Measurements from ENCODE around the gene COL17A1. TPM values are rescaled to one million over a fixed set of nuclear protein-coding genes. Genes with fewer than 3 reads are reported as not detected.

The COL17A1 gene
- total RNA-seq, result not detected in 2 replicates

DNA sequence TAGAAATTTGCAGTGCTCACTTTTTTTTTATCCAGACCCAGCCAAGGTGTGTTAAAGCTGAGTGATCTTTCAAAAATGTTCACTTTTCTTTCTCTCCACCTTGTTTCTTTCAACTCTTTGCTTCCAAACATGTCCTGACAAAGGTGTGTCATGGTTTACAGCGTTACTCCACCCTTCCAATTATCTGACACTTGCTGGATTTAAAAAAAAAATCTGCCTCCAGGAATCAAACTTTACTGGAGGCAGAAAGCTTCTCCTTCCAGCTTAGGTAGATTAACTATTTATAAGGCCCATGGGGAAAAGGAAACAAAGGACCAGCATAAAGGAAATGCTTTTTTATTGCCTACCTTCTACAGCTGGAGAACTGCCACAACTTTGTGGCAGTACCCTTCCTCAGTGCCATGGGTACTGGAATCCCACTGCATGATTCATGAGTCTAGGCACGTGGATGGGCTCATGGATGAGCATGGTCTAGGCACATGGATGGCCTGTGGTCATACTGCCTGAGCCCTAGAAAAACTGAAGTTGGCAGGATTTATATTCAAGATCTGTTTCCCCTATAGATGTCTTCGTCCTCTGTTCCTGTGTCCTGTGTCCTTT lies at the start of gene COL17A1:
TSS of gene COL17A1 (minus strand) at position 80 of the 600 bp plus-strand sequence. CDS start 5,207 bp downstream, outside the sequence.
- no peak for DNase-seq
- Mint-ChIP-seq H3K4me1 (no peaks in the 10 kb centered on the region), H3K4me3 (no peak within 1 kb of the TSS), H3K27me3 (peaks cover 7% of the 10 kb centered on the region), H3K9me3 (no peaks in the 10 kb centered on the region), H3K27ac (no peak within 1 kb of the TSS), H3K36me3 (ENCODE audit: low read depth) (no peaks in the 10 kb centered on the region)
- intact Hi-C loops (cut with micrococcal nuclease), result no loop called here

DNA sequence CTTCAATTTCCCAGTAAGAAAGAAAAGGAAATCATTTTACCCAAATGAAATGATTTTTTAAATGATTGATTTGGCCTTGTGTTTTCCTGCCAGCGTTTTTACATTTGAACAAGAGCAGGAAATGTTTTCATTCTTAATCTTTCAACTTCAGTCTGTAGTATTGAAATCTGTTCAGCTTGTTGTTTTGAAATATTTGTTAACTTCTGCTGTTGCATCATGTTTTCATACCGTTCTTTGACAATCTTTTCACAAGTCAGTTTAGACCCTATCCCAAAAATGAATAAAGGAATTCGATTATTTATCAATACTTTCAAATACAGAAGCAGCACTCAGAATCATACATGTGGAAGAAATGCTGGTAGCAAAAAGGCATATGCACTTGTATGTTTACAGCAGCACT lies 44.4 kb upstream of the COL17A1 start:
- Mint-ChIP-seq H3K4me1 (peaks cover 11% of the 10 kb centered on the region), H3K27me3 (peaks cover 25% of the 10 kb centered on the region), H3K36me3 (ENCODE audit: low read depth) (peaks cover 14% of the 10 kb centered on the region), H3K9me3 (no peaks in the 10 kb centered on the region), H3K4me3 (no peak overlapping the region), H3K27ac (no peak overlapping the region)
- DNase-seq, result no peak
- intact Hi-C loops (cut with micrococcal nuclease), result no loop called here

DNA sequence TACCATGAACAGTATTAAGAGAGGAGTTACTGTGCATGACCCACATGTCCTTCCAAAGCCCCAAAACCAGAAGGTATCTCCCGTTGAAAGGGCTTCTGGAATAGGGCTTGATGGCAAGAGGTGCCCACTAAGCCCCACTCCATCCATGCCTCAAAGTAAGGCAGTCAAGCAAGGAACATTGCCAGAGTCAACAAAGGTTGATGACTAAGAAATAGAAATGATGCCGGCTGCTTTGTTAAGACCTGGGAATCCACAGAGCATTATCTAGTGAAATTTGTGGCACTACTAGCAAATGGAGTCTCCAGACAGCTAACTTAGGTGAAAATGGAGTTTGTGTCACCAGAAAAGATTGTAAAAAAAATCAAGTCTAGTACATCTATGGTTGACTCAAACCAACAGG lies 42.5 kb upstream of the COL17A1 start:
- peaks cover 16% of the 10 kb centered on the region for H3K36me3 Mint-ChIP-seq (ENCODE audit: low read depth)
- peaks cover 11% of the 10 kb centered on the region for H3K27me3 Mint-ChIP-seq
- no peak overlapping the region for H3K4me3 Mint-ChIP-seq
- H3K4me1 Mint-ChIP-seq, result peaks cover 16% of the 10 kb centered on the region
- DNase-seq, result no peak
- intact Hi-C loops (cut with micrococcal nuclease), result loop anchor here (10.0 kb wide), 1 partner anchor 433 kb away; no protein-coding TSS in a partner anchor
- no peaks in the 10 kb centered on the region for H3K9me3 Mint-ChIP-seq
- no peak overlapping the region for H3K27ac Mint-ChIP-seq

DNA sequence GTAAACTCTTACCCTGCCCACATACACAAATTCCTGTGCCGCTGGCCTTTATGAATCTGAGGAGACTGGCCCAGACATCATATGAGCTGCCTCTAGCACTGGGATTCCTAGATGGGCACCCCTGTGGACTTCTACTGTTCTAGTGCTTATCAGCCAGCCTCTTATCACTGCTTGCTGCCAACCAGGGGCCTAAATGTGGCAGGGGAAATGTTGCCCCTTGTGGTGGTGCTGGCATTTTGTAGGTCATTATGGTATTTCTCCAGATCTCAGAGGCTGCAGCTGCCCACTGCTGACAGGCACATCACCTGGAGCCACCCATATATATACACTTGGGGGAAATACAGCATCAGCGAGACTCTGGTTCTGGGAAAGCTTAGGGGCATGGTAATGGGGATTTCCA lies 41.7 kb upstream of the COL17A1 start:
- intact Hi-C loops (cut with micrococcal nuclease), result loop anchor here (10.0 kb wide), 1 partner anchor 433 kb away; no protein-coding TSS in a partner anchor
- H3K27ac Mint-ChIP-seq, result no peak overlapping the region
- no peak overlapping the region for H3K4me3 Mint-ChIP-seq
- no peak for DNase-seq
- no peaks in the 10 kb centered on the region for H3K9me3 Mint-ChIP-seq
- H3K4me1 Mint-ChIP-seq, result peaks cover 20% of the 10 kb centered on the region
- peaks cover 4% of the 10 kb centered on the region for H3K27me3 Mint-ChIP-seq
- peaks cover 16% of the 10 kb centered on the region for H3K36me3 Mint-ChIP-seq (ENCODE audit: low read depth)

DNA sequence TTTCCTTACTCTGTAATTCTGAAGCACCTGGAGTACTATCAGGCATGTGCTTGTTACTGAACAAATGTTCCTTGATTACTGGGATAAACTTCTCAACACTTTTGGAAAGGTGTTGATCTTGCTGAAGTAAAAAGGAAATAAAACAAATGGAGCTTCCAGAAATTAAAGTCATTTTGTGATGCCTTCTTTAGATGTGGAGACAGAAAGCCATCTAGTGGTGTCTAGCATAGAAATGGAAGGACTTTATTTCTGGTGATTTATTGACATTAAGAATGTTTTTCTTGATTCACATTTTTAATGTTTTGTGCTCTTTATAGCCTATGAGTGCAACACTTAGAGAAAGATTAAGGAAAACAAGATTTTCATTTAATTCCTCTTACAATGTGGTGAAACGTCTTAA lies 37.7 kb upstream of the COL17A1 start:
- DNase-seq, result no peak
- no peaks in the 10 kb centered on the region for H3K27me3 Mint-ChIP-seq
- peaks cover 36% of the 10 kb centered on the region for H3K4me1 Mint-ChIP-seq
- H3K9me3 Mint-ChIP-seq, result no peaks in the 10 kb centered on the region
- H3K4me3 Mint-ChIP-seq, result peak overlapping the region; percentile 93
- H3K36me3 Mint-ChIP-seq (ENCODE audit: low read depth), result peaks cover 16% of the 10 kb centered on the region
- peak overlapping the region; percentile 62 for H3K27ac Mint-ChIP-seq
- intact Hi-C loops (cut with micrococcal nuclease), result loop anchor here (1.0 to 10.0 kb wide), 4 partner anchors 41 to 429 kb away; partner anchors contain the start of gene ITPRIP

DNA sequence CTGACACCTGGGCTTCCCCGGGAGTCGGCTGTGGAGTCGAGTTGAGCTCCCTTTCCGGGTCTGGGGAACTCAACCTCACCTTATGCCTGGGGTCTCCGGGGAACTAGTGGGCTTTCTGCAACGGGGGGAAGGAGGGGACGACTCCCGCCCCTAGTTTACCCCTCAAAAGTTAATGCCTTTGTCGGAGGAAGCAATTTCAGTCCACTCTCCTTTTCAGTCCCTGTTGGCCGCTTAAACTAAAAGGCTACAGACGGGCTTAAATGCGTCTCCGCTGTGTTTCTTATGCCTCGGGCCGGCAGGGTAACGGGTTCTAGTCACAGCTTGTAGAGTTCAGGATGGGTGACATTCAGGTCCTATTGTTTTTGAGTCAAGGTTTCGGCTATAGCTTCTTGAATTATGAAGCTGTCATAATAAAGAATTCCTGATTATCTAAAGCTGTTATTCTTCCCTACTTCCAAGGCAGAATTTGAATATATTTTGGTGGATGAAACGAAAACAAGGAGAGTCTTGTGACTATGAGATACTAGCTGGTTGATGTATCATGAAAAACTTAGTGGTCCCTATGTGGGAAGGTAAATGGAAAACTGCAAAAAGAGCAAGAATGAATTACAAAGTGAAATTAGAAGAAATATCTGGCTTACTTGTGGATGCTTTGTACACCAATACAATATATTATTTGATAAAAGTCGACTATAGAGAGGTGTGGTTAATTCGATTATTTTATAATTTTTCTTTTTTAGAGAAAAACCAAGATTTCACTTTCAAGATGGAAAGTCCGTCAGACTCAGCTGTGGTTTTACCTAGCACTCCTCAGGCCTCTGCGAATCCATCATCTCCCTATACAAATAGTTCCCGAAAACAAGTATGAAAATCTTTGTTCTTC lies 36.8 kb upstream of the COL17A1 start:
- no peak for DNase-seq
- intact Hi-C loops (cut with micrococcal nuclease), result loop anchor here (1.0 to 10.0 kb wide), 5 partner anchors 40 to 428 kb away; partner anchors contain the start of gene ITPRIP
- Mint-ChIP-seq H3K9me3 (no peaks in the 10 kb centered on the region), H3K36me3 (ENCODE audit: low read depth) (peaks cover 16% of the 10 kb centered on the region), H3K27me3 (peaks cover 5% of the 10 kb centered on the region), H3K4me3 (peak overlapping the region; percentile 93), H3K27ac (peak overlapping the region; percentile 100), H3K4me1 (peaks cover 37% of the 10 kb centered on the region)

DNA sequence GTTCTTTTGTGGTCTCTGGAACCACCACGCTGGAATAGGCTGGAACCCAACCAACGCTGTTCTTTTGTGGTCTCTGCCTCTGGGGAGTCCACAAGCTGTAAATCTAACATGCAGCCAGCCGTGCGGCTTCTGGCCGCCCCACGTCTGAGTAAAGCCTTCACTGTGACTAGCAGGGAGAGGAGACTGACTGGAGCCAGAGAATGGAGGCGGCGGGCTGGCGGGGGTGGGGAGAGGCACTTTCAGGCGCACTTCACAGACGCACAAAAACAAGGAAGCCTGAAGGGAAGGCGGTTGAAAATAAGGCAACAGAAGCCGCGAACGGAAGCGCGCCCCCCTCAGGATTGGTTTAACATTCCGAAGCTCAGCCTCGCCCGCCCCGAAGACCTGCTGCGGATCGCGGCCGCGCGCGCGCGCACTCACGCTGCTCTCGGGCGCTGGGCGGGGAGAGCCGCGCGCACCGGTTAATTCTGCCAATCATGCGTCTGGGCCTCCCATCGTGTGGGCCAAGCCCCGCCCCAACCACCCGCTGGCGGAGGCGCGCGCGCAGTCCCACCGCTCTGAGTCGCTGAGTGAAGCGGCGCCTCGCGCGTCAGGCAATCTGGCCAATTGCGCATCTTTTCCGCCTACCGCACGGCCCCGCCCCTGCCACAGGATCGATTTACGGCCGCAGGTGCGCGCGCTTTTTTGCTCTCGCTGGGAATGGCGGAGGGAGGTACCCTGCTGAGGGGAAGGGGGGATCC lies 36.0 kb upstream of the COL17A1 start, which contains the start of gene SFR1:
TSS of gene SFR1 (plus strand) at position 687 of the 740 bp plus-strand sequence. CDS start at position 700, 13 bp downstream.
- intact Hi-C loops (cut with micrococcal nuclease), result loop anchor here (1.0 to 10.0 kb wide), 9 partner anchors 39 to 427 kb away; partner anchors contain the start of genes CFAP43, CFAP58, GSTO2 and ITPRIP
- peak within 1 kb of the TSS; percentile 100 for H3K27ac Mint-ChIP-seq
- peak within 1 kb of the TSS; percentile 93 for H3K4me3 Mint-ChIP-seq
- H3K9me3 Mint-ChIP-seq, result no peaks in the 10 kb centered on the region
- H3K4me1 Mint-ChIP-seq, result peaks cover 34% of the 10 kb centered on the region
- H3K27me3 Mint-ChIP-seq, result peaks cover 10% of the 10 kb centered on the region
- peaks cover 15% of the 10 kb centered on the region for H3K36me3 Mint-ChIP-seq (ENCODE audit: low read depth)
- peak; percentile 100 for DNase-seq

DNA sequence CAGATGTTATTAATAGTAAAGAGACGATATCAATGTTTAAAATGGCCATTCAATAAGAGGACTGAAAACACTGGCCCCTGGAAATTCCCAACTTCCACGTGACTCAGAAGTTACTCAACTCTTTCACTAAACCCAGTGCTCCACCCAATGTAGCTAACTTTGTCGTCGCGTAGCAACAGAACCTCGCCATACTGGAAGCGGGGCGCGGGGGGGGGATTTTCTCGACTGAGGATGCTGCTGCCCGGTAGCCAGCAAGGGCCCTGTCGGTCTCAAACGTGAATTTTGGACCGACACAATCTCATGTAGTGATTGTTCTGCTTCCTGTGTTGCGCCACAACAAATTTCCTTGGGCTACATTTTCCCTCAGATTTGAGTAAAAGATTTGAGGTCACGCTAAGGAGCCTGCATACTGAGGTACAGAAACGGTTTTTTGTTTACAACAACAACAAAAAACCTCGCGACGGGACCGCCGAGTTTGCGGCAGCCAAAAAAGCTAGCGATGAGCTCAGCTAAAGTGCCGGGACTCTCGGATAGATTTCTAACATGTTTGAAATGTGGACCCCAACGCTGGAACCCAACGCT lies 35.3 kb upstream of the COL17A1 start:
- H3K4me1 Mint-ChIP-seq, result peaks cover 34% of the 10 kb centered on the region
- peak; percentile 96 for DNase-seq
- H3K9me3 Mint-ChIP-seq, result no peaks in the 10 kb centered on the region
- peak overlapping the region; percentile 100 for H3K27ac Mint-ChIP-seq
- H3K27me3 Mint-ChIP-seq, result peaks cover 12% of the 10 kb centered on the region
- peak overlapping the region; percentile 93 for H3K4me3 Mint-ChIP-seq
- peaks cover 9% of the 10 kb centered on the region for H3K36me3 Mint-ChIP-seq (ENCODE audit: low read depth)
- intact Hi-C loops (cut with micrococcal nuclease), result loop anchor here (1.0 to 10.0 kb wide), 8 partner anchors 39 to 426 kb away; partner anchors contain the start of genes CFAP43, CFAP58, GSTO2 and ITPRIP

DNA sequence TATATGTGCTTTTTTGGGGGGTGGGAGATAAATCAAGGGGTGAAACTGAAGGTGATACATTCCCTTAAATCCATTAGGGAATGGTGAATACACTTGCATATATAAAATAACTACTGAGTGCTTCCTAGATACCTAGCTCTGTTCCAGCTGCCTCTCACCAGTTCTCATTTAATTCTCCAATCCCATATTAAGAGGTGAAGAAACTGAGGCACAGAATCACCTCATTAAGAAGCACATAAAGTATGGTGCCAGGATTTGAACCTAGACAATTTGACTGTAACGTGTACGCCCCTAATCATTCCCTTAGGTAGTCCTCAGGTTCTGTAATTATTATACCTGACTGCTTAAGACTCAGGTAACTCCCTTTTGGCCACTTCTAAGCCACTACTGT lies 34.8 kb upstream of the COL17A1 start:
- peaks cover 12% of the 10 kb centered on the region for H3K27me3 Mint-ChIP-seq
- H3K27ac Mint-ChIP-seq, result peak overlapping the region; percentile 100
- peaks cover 7% of the 10 kb centered on the region for H3K36me3 Mint-ChIP-seq (ENCODE audit: low read depth)
- peak overlapping the region; percentile 93 for H3K4me3 Mint-ChIP-seq
- no peak for DNase-seq
- intact Hi-C loops (cut with micrococcal nuclease), result loop anchor here (2.0 to 10.0 kb wide), 4 partner anchors 38 to 426 kb away; partner anchors contain the start of genes CFAP58 and ITPRIP
- peaks cover 34% of the 10 kb centered on the region for H3K4me1 Mint-ChIP-seq
- no peaks in the 10 kb centered on the region for H3K9me3 Mint-ChIP-seq

DNA sequence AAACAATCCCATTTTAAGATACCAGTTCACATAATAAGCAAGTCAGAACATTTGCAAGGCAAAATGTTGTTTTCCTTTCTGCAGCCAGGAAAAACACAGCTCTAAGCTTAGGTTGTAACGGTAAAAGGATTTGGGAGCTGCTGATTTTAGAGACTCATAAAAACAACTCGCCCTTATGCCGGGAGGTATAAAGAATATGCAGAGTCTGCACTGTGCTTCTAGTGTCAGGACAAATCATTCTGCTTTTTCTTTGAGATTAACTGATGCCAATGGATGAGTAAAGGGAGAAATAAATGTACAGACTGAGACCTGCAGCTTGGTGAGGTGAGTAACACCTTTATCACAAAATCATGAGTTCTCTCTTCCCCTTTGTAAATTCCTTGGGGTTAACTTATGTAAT lies 34.3 kb upstream of the COL17A1 start:
- intact Hi-C loops (cut with micrococcal nuclease), result loop anchor here (2.0 to 10.0 kb wide), 4 partner anchors 38 to 425 kb away; partner anchors contain the start of genes CFAP58 and ITPRIP
- no peak overlapping the region for H3K4me3 Mint-ChIP-seq
- H3K27me3 Mint-ChIP-seq, result peaks cover 12% of the 10 kb centered on the region
- peaks cover 31% of the 10 kb centered on the region for H3K4me1 Mint-ChIP-seq
- no peaks in the 10 kb centered on the region for H3K9me3 Mint-ChIP-seq
- no peak for DNase-seq
- H3K36me3 Mint-ChIP-seq (ENCODE audit: low read depth), result peaks cover 2% of the 10 kb centered on the region
- H3K27ac Mint-ChIP-seq, result peak overlapping the region; percentile 69

DNA sequence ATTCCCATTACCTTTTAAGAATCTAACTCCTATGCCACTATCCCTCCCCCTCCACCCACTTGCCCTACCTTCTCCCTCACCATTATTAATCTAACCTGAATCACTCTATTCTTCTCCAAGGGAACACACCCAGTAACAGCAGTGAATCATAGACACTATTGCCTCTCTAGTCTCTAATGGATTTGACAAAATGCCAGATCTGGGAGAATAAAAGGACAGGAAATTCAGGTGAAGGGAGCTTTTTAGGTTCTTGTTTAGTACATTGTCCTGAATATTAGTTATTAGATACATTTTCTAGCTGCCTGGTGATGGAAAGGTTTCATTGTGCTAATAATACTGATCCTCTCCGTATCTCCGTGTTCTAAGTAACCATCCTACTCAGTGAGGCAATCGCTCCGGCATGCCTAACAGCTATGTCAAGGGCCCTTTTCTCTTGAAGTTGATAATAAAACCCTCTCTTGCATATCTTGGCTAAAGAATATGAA lies 32.2 kb upstream of the COL17A1 start:
- intact Hi-C loops (cut with micrococcal nuclease), result no loop called here
- H3K27me3 Mint-ChIP-seq, result peaks cover 12% of the 10 kb centered on the region
- H3K36me3 Mint-ChIP-seq (ENCODE audit: low read depth), result no peaks in the 10 kb centered on the region
- H3K4me3 Mint-ChIP-seq, result no peak overlapping the region
- H3K27ac Mint-ChIP-seq, result no peak overlapping the region
- no peaks in the 10 kb centered on the region for H3K9me3 Mint-ChIP-seq
- no peak for DNase-seq
- H3K4me1 Mint-ChIP-seq, result peaks cover 29% of the 10 kb centered on the region

DNA sequence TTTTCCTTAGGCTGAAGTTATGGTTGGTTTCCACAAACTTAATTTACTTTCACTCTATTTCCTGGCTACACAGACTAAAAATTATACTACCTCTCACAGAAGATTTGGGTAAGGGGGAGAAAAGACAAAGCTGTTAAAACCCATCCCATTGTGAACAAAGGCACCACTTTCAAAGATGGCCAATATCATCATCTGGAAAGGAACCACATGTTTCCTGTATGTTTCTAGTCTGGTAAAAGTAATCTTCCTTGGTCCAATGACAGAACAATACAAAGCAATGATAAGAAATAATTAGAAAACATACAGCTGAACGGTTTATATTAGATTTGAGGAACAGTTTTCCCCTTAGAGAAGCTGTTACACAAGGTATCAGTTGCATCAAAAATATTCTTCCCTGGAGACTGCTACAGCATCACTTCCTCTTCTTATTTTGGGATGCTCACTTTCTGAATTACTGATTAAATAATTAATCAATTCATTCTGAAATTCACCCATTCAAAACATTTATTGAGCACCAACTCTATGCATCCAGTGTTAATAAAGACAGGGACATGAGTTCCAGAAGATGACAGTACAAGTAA lies 27.8 kb upstream of the COL17A1 start:
- no peak overlapping the region for H3K4me3 Mint-ChIP-seq
- H3K4me1 Mint-ChIP-seq, result peaks cover 20% of the 10 kb centered on the region
- peaks cover 14% of the 10 kb centered on the region for H3K27me3 Mint-ChIP-seq
- no peak for DNase-seq
- H3K27ac Mint-ChIP-seq, result no peak overlapping the region
- intact Hi-C loops (cut with micrococcal nuclease), result no loop called here
- no peaks in the 10 kb centered on the region for H3K36me3 Mint-ChIP-seq (ENCODE audit: low read depth)
- H3K9me3 Mint-ChIP-seq, result no peaks in the 10 kb centered on the region
